Measurements from ENCODE around the gene SNX2. TPM values are rescaled to one million over a fixed set of nuclear protein-coding genes. Genes with fewer than 3 reads are reported as not detected.

SNX2 gene
- 145 and 146 TPM in 2 replicates for total RNA-seq

DNA sequence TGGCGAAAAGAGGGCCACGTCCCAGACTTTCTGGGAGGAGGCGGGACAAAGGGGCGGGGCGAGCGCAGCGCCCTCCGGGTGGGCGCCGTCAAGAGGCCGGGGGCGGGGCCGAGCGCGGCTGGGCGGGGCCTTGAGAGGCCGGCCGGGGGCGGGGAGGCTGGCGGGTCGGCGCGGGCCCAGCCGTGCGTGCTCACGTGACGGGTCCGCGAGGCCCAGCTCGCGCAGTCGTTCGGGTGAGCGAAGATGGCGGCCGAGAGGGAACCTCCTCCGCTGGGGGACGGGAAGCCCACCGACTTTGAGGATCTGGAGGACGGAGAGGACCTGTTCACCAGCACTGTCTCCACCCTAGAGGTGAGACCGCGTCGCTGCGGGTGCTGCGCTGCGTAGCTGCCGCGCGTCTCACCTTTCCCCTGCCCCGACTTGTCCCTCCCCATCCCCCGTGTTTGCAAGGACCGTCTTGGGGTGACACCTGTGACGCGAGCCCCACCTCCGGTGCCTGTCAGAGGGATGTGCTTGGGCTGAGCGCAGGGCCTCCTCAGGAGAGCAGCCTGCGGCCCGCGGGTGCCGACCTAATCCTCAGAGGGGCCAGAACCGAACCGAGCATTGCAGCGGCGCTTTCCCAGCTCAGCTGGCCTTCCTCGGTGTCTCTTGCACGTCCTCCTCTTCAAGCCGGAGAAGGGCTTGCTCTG is at the start of gene SNX2:
Gene SNX2 (plus strand): TSS at position 220 of the 689 bp plus-strand sequence. CDS start 24 bp downstream, at position 244.
- ChIA-PET POLR2A (interaction anchor here (0.6 to 5.2 kb wide), 13 partner anchors 10 to 182 kb away, joined by 3 to 84 read pairs (median 5); no protein-coding TSS in a partner anchor), CTCF (interaction anchor here (1.1 to 3.3 kb wide), 3 partner anchors 55 to 71 kb away, joined by 3 to 30 read pairs (median 3); no protein-coding TSS in a partner anchor)
- Mint-ChIP-seq H3K27ac (peak within 1 kb of the TSS; percentile 96), H3K27me3 (no peaks in the 10 kb centered on the region), H3K4me1 (peaks cover 39% of the 10 kb centered on the region), H3K36me3 (ENCODE audit: low read depth) (peaks cover 28% of the 10 kb centered on the region), H3K4me3 (peak within 1 kb of the TSS; percentile 97), H3K9me3 (no peaks in the 10 kb centered on the region)
- intact Hi-C loops (cut with micrococcal nuclease): loop anchor here (1.0 to 10.0 kb wide), 8 partner anchors 19 to 810 kb away; partner anchors contain the start of genes CEP120, SNX24 and SRFBP1
- ATAC-seq (ENCODE audit: low read depth): peak; percentile 86
- no peak for TF ChIP-seq CTCF (IDR thresholded peaks at IDR 0.05)
- DNase-seq: peak; percentile 96

DNA sequence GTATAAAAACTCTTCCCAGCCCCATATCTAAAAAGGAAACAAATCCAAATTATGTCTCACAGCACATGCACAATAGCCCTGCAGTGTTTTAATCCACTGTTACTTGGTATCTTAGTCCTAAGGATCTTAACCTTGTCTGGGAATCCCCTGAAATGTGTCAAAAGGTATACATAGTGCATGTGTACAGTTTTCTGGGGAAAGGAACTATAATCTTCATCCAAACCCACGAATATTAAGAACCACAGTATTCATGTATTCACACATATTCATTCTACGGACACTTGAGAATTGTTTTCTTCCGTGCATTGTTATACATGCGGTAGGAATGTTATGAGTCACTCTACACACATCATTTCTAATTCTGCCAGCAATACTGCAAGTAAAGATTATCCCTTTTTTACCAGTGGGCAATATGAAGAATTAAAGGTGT is 47.8 kb upstream of the SNX2 start:
- Mint-ChIP-seq H3K36me3 (ENCODE audit: low read depth) (no peaks in the 10 kb centered on the region), H3K9me3 (peaks cover 2% of the 10 kb centered on the region), H3K27ac (no peak overlapping the region), H3K4me1 (peaks cover 61% of the 10 kb centered on the region), H3K4me3 (no peak overlapping the region), H3K27me3 (no peaks in the 10 kb centered on the region)
- TF ChIP-seq CTCF (IDR thresholded peaks at IDR 0.05): no peak
- ChIA-PET CTCF (no interaction called here), POLR2A (interaction anchor here (1.2 kb wide), 1 partner anchor 48 kb away, joined by 5 read pairs; the partner anchor contains the start of gene SNX2)
- DNase-seq (no peak), ATAC-seq (ENCODE audit: low read depth) (no peak)
- intact Hi-C loops (cut with micrococcal nuclease): no loop called here

DNA sequence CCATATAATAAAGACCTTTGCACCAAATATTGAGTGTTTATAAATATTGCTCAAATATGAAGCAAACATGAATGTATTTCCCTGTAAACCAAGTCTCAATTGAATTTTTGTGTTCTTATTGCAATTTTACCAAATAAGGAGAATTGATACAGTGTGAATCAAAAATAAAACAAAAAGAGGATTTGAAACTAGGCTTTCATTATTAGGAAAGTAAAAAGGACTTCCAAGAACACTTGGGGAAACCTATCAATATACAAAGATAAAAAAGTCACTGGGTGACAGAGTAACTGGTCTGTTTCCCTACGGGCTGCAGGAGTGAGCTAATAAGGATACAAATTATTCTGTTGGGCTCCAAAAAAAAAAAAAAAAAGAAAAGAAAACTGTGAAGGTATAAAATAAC is 44.8 kb upstream of the SNX2 start:
- no peak for TF ChIP-seq CTCF (IDR thresholded peaks at IDR 0.05)
- no peak for DNase-seq
- H3K27ac Mint-ChIP-seq: peak overlapping the region; percentile 27
- ChIA-PET CTCF (interaction anchor here (0.8 kb wide), 1 partner anchor 26 kb away, joined by 3 read pairs; no protein-coding TSS in a partner anchor), POLR2A (interaction anchor here (0.5 to 0.6 kb wide), 2 partner anchors 28 to 676 kb away, joined by 3 read pairs; no protein-coding TSS in a partner anchor)
- intact Hi-C loops (cut with micrococcal nuclease): no loop called here
- no peak overlapping the region for H3K4me3 Mint-ChIP-seq
- peaks cover 37% of the 10 kb centered on the region for H3K4me1 Mint-ChIP-seq
- H3K36me3 Mint-ChIP-seq (ENCODE audit: low read depth): no peaks in the 10 kb centered on the region
- H3K9me3 Mint-ChIP-seq: peaks cover 2% of the 10 kb centered on the region
- no peak for ATAC-seq (ENCODE audit: low read depth)
- no peaks in the 10 kb centered on the region for H3K27me3 Mint-ChIP-seq

DNA sequence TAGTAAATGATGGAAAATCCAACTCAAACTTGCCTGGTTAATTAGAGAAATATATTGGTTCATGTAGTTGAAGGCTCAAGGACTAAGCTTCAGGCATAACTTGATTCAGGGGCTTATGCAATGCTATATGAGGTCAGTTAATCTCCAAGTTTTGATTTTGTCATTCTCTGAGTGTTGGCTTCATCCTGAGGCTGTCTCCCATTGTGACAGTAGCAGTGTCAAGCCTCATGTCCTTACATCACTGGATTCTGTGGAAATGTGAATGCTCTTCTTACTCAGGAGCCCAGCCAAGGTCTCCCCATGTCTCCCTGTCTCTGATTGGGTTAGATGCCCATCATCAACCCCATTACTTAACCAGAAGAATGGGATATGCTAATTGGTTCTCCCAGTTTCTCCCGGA is 44.4 kb upstream of the SNX2 start:
- ChIA-PET POLR2A (interaction anchor here (0.5 to 0.6 kb wide), 2 partner anchors 29 to 676 kb away, joined by 3 read pairs; no protein-coding TSS in a partner anchor), CTCF (interaction anchor here (0.8 kb wide), 1 partner anchor 26 kb away, joined by 3 read pairs; no protein-coding TSS in a partner anchor)
- Mint-ChIP-seq H3K4me3 (no peak overlapping the region), H3K9me3 (peaks cover 2% of the 10 kb centered on the region), H3K36me3 (ENCODE audit: low read depth) (no peaks in the 10 kb centered on the region), H3K27ac (no peak overlapping the region), H3K27me3 (no peaks in the 10 kb centered on the region), H3K4me1 (peaks cover 39% of the 10 kb centered on the region)
- DNase-seq (no peak), ATAC-seq (ENCODE audit: low read depth) (no peak)
- no peak for TF ChIP-seq CTCF (IDR thresholded peaks at IDR 0.05)
- intact Hi-C loops (cut with micrococcal nuclease): no loop called here
